Erythroblast (primary cell): Measurements from ENCODE around the gene NDUFV3.

Source experiments
- GATA1 ChIP-seq: IDR thresholded peaks from 2 replicates; pipeline ENCODE4 v1.6.1; 2011; ENCODE audit warnings: low read depth, mild to moderate bottlenecking, control low read depth, low read length, moderate library complexity
- POLR2A ChIP-seq: IDR thresholded peaks from 2 replicates; pipeline ENCODE4 v1.6.1; 2011; ENCODE audit warnings: mild to moderate bottlenecking, low read length

GRCh38 chr21:42868196-42868595, 24.9 kb upstream of the NDUFV3 start:
- TF ChIP-seq POLR2A (no peak), GATA1 (no peak)
